ENCODE measurements around the gene MACROD2. TPM values are rescaled to one million over a fixed set of nuclear protein-coding genes. Genes with fewer than 3 reads are reported as not detected.
A peak's percentile ranks its signal among the peaks of the same experiment; 100 is the strongest.

Gene MACROD2
- total and polyA plus RNA-seq, 2 experiments from 2014 or later = 2.8 to 4.3 TPM

DNA sequence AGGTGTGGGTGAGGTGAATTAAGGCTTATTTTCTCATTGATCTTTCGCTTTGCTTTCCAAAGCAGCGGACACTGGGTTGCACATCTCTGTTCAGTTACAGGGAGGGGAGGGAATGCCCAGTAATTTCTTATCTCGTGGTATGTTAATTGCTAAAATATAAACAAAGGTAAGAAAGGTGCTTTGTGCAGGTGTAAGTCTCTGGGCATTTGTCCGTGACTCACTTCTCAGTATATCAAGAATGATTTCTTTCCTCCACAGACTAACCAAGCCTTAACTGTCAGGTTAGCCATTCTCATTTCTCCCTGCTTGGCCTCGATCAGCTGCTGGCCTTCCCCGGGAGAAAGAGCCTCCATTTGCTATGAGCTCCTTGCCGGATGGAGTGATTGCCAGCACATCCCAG lies 1715.9 kb downstream of the MACROD2 start:
- no peaks in the 10 kb centered on the region for H3K36me3 Mint-ChIP-seq (ENCODE audit: low read depth)
- Histone ChIP-seq H3K4me3 (no peak overlapping the region), H3K79me2 (replicated peaks; ENCODE audit: insufficient read depth) (no peaks in the 10 kb centered on the region), H2AFZ (peak overlapping the region; percentile 88), H3K36me3 (ENCODE audit: insufficient read depth) (no peaks in the 10 kb centered on the region), H3K27ac (ENCODE audit: low read depth) (no peak overlapping the region), H3F3A (replicated peaks; ENCODE audit: low read depth) (no peaks in the 10 kb centered on the region), H3K4me1 (ENCODE audit: insufficient read depth) (peaks cover 16% of the 10 kb centered on the region), H4K20me1 (replicated peaks; ENCODE audit: insufficient read depth) (no peaks in the 10 kb centered on the region), H3K4me2 (no peak overlapping the region), H3K9me2 (ENCODE audit: insufficient read depth) (no peaks in the 10 kb centered on the region), H3K27me3 (ENCODE audit: insufficient read depth) (no peaks in the 10 kb centered on the region)
- no peaks in the 10 kb centered on the region for H3K27me3 Mint-ChIP-seq (ENCODE audit: insufficient read depth, low read depth, poor library complexity)
- H3K4me1 Mint-ChIP-seq = peaks cover 23% of the 10 kb centered on the region
- DNase-seq (ENCODE audit: low spot score) (no peak), ATAC-seq (no peak)
- TF ChIP-seq JUNB (IDR thresholded peaks at IDR 0.05; ENCODE audit: unreplicated experiment) (no peak), EZH2 (IDR thresholded peaks at IDR 0.05; ENCODE audit: low read depth, unreplicated experiment) (no peak), EZH2phosphoT487 (IDR thresholded peaks at IDR 0.05; ENCODE audit: unreplicated experiment) (no peak), STAT1 (IDR thresholded peaks at IDR 0.05; ENCODE audit: unreplicated experiment) (no peak), ZNF331 (CRISPR knock-in tag; IDR thresholded peaks at IDR 0.05; ENCODE audit: low read depth) (no peak), NANOG (IDR thresholded peaks at IDR 0.05; ENCODE audit: borderline replicate concordance) (no peak), CREB1 (CRISPR knock-in tag; IDR thresholded peaks at IDR 0.05; ENCODE audit: low read depth) (no peak), POLR2AphosphoS5 (IDR thresholded peaks at IDR 0.05; ENCODE audit: low read depth) (no peak), ZNF114 (CRISPR knock-in tag; IDR thresholded peaks at IDR 0.05) (no peak)
- TF ChIP-seq, protein P1, sequence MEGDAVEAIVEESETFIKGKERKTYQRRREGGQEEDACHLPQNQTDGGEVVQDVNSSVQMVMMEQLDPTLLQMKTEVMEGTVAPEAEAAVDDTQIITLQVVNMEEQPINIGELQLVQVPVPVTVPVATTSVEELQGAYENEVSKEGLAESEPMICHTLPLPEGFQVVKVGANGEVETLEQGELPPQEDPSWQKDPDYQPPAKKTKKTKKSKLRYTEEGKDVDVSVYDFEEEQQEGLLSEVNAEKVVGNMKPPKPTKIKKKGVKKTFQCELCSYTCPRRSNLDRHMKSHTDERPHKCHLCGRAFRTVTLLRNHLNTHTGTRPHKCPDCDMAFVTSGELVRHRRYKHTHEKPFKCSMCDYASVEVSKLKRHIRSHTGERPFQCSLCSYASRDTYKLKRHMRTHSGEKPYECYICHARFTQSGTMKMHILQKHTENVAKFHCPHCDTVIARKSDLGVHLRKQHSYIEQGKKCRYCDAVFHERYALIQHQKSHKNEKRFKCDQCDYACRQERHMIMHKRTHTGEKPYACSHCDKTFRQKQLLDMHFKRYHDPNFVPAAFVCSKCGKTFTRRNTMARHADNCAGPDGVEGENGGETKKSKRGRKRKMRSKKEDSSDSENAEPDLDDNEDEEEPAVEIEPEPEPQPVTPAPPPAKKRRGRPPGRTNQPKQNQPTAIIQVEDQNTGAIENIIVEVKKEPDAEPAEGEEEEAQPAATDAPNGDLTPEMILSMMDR (conservative IDR thresholded peaks at IDR 0.05; ENCODE audit: low read depth in 2 of 2) = no peak
- TF ChIP-seq, protein P2, sequence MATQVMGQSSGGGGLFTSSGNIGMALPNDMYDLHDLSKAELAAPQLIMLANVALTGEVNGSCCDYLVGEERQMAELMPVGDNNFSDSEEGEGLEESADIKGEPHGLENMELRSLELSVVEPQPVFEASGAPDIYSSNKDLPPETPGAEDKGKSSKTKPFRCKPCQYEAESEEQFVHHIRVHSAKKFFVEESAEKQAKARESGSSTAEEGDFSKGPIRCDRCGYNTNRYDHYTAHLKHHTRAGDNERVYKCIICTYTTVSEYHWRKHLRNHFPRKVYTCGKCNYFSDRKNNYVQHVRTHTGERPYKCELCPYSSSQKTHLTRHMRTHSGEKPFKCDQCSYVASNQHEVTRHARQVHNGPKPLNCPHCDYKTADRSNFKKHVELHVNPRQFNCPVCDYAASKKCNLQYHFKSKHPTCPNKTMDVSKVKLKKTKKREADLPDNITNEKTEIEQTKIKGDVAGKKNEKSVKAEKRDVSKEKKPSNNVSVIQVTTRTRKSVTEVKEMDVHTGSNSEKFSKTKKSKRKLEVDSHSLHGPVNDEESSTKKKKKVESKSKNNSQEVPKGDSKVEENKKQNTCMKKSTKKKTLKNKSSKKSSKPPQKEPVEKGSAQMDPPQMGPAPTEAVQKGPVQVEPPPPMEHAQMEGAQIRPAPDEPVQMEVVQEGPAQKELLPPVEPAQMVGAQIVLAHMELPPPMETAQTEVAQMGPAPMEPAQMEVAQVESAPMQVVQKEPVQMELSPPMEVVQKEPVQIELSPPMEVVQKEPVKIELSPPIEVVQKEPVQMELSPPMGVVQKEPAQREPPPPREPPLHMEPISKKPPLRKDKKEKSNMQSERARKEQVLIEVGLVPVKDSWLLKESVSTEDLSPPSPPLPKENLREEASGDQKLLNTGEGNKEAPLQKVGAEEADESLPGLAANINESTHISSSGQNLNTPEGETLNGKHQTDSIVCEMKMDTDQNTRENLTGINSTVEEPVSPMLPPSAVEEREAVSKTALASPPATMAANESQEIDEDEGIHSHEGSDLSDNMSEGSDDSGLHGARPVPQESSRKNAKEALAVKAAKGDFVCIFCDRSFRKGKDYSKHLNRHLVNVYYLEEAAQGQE (IDR thresholded peaks at IDR 0.05; ENCODE audit: unreplicated experiment) = no peak
- TF ChIP-seq, protein P3, sequence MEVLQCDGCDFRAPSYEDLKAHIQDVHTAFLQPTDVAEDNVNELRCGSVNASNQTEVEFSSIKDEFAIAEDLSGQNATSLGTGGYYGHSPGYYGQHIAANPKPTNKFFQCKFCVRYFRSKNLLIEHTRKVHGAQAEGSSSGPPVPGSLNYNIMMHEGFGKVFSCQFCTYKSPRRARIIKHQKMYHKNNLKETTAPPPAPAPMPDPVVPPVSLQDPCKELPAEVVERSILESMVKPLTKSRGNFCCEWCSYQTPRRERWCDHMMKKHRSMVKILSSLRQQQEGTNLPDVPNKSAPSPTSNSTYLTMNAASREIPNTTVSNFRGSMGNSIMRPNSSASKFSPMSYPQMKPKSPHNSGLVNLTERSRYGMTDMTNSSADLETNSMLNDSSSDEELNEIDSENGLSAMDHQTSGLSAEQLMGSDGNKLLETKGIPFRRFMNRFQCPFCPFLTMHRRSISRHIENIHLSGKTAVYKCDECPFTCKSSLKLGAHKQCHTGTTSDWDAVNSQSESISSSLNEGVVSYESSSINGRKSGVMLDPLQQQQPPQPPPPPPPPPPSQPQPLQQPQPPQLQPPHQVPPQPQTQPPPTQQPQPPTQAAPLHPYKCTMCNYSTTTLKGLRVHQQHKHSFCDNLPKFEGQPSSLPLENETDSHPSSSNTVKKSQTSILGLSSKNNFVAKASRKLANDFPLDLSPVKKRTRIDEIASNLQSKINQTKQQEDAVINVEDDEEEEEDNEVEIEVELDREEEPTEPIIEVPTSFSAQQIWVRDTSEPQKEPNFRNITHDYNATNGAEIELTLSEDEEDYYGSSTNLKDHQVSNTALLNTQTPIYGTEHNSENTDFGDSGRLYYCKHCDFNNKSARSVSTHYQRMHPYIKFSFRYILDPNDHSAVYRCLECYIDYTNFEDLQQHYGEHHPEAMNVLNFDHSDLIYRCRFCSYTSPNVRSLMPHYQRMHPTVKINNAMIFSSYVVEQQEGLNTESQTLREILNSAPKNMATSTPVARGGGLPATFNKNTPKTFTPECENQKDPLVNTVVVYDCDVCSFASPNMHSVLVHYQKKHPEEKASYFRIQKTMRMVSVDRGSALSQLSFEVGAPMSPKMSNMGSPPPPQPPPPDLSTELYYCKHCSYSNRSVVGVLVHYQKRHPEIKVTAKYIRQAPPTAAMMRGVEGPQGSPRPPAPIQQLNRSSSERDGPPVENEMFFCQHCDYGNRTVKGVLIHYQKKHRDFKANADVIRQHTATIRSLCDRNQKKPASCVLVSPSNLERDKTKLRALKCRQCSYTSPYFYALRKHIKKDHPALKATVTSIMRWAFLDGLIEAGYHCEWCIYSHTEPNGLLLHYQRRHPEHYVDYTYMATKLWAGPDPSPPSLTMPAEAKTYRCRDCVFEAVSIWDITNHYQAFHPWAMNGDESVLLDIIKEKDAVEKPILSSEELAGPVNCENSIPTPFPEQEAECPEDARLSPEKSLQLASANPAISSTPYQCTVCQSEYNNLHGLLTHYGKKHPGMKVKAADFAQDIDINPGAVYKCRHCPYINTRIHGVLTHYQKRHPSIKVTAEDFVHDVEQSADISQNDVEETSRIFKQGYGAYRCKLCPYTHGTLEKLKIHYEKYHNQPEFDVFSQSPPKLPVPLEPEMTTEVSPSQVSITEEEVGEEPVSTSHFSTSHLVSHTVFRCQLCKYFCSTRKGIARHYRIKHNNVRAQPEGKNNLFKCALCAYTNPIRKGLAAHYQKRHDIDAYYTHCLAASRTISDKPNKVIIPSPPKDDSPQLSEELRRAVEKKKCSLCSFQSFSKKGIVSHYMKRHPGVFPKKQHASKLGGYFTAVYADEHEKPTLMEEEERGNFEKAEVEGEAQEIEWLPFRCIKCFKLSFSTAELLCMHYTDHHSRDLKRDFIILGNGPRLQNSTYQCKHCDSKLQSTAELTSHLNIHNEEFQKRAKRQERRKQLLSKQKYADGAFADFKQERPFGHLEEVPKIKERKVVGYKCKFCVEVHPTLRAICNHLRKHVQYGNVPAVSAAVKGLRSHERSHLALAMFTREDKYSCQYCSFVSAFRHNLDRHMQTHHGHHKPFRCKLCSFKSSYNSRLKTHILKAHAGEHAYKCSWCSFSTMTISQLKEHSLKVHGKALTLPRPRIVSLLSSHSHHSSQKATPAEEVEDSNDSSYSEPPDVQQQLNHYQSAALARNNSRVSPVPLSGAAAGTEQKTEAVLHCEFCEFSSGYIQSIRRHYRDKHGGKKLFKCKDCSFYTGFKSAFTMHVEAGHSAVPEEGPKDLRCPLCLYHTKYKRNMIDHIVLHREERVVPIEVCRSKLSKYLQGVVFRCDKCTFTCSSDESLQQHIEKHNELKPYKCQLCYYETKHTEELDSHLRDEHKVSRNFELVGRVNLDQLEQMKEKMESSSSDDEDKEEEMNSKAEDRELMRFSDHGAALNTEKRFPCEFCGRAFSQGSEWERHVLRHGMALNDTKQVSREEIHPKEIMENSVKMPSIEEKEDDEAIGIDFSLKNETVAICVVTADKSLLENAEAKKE (CRISPR knock-in tag; IDR thresholded peaks at IDR 0.05) = no peak
- TF ChIP-seq, protein P4, sequence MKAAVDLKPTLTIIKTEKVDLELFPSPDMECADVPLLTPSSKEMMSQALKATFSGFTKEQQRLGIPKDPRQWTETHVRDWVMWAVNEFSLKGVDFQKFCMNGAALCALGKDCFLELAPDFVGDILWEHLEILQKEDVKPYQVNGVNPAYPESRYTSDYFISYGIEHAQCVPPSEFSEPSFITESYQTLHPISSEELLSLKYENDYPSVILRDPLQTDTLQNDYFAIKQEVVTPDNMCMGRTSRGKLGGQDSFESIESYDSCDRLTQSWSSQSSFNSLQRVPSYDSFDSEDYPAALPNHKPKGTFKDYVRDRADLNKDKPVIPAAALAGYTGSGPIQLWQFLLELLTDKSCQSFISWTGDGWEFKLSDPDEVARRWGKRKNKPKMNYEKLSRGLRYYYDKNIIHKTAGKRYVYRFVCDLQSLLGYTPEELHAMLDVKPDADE (IDR thresholded peaks at IDR 0.05) = no peak
- no peak overlapping the region for H3K4me3 Mint-ChIP-seq
- no peaks in the 10 kb centered on the region; the same call in 2 of the 3 replicates for H3K9me3 Mint-ChIP-seq
- H3K27ac Mint-ChIP-seq = no peak overlapping the region

Measured in GM23338 (cell line).